HG03469 (cell line): ENCODE measurements around the gene ACHE.
"Not testable (repeated sequence)": the region's sequence is repeated elsewhere in the genome, so short reads cannot be mapped to it uniquely, and the experiment has no call there.

Experiments
- ATAC-seq: cut with Tn5 transposase; IDR thresholded peaks from one replicate; pipeline ENCODE4 v1.9.1; 2021; ENCODE audit warnings: mild to moderate bottlenecking, moderate library complexity, moderate number of reproducible peaks; ENCODE audit not compliant: unreplicated experiment

ACHE gene

DNA sequence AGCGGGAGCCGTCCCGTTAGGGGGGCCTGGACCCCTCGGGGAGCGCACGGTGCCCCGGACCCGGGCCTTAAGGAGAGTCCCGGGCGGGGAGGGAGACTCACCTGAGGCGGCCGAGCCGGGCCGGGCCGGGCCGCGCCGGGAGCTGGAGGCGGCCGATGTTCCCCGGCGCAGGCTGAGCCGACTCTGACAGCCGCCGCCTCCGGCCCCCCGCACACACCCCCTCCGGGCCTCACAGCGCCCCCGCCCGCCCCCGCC, at the start of gene ACHE:
ACHE (minus strand) TSS at position 188 of the 255 bp plus-strand sequence. CDS start 1,656 bp downstream, outside the sequence.
- ATAC-seq, result no peak

DNA sequence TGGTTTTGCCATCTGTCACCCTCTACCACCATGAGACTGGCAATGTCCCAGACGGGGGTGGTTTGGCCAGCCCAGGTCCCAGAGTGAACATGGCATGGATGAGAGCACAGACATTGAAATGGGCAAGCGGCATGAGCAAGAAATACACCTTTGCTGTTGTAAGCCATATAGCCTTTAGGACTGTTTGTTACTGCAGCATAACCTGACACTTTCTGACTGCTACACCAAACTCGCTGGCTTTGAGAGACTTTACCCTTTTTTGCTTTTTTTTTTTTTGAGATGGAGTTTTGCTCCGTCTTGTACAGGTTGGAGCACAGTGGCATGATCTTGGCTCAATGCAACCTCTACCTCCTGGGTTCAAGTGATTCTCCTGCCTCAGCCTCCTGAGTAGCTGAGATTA, 48.5 kb upstream of the ACHE start:
- no peak for ATAC-seq

DNA sequence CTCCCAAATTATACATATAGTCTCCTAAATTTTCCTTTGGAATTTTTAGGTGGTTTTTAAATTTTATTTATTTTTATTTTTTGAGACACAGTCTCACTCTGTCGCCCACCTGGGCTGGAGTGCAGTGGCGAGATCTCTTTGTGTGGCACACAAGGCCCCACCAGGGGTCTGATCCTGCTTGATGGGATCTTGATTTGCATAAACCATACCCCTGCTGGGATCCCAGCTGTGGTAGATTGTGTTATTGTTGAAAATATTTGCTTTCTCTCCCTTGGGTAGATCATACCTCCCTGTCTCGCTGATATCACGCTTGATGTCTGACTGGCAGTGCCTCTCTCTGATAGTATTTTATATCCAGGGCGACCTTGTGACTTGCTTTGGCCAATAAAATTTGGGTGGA, 48.0 kb upstream of the ACHE start:
- ATAC-seq, result no peak

DNA sequence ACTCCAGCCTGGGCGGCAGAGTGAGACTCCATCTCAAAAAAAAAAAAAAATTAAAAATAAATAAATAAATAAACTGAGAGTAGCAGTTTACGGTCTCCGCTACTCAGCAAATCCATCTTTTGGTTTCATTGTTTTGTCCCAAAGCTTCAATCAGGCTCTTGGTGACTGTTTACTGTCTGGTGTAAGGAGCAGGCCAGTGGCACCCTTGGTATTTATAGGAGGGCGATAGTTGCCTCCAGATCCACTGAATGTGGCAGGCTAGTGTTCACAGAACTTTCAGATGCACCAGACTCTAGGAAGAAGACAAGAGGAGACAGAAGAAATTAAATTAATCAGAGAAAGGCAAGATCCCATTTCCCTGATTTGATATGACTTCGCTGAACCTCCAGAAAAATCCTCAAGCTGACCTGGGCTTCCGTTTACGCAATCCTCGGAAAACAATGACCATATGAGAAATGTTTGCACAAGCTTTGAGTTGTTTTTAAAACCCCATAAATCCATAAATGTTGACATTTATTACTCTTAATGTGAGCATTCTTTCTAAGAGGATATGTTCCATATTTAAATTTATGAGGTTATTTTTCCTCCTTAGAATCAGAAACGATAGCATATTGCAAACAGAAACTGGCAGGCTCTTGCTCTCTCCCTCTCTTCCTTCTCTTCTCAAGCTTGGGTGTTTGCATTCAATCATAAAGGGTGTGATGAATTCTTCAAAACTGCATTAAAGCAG, 46.5 kb upstream of the ACHE start:
- ATAC-seq, result no peak

DNA sequence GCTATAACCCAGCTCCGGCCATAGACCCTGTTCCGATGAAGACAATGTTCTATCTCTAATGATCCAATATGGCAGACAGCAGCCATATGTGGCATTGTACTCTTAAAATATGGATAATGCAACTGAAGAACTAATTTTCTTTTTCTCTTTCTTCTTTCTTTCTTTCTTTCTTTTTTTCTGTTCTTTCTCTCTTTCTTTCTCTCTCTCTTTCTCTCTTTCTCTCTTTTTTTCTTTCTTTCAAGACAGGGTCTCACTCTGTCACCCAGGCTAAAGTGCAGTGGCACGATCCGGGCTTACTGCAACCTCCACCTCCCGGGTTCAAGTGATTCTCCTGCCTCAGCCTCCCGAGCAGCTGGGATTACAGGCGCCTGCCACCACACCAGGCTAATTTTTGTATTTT, 40.5 kb upstream of the ACHE start:
- not testable (repeated sequence) for ATAC-seq

DNA sequence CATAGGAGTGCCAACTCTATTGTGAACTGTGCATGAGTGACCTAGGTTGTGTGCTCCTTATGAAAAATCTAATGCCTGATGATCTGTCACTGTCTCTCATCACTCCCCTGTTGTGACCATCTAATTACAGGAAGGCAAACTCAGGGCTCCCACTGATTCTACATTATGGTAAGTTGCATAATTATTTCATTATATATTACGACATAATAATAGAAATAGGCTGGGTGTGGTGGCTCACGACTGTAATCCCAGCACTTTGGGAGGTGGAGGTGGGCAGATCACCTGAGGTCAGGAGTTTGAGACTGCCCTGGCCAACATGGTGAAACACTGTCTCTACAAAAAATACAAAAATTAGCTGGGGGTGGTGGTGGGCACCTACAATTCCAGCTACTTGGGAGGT, 39.7 kb upstream of the ACHE start:
- ATAC-seq, result not testable (repeated sequence)

DNA sequence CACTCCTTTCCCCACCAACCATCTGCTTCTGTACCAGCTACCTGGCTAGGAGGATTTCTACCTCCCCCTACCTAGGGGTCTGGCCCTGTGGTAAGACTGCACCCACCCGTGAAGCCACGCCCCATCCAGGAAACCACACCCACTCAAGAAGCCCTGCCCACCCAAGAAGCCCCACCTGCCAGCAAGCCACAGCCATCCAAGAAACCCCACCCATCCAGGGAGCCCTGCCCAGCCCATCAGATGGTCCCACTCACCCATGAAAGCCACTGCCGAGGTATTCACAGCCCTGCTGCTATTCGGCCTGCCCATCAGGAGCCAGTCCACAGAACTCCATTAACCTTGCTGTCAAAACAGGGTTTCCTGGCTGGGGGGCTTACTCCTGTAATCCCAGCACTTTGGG, 38.0 kb upstream of the ACHE start:
- ATAC-seq, result no peak

DNA sequence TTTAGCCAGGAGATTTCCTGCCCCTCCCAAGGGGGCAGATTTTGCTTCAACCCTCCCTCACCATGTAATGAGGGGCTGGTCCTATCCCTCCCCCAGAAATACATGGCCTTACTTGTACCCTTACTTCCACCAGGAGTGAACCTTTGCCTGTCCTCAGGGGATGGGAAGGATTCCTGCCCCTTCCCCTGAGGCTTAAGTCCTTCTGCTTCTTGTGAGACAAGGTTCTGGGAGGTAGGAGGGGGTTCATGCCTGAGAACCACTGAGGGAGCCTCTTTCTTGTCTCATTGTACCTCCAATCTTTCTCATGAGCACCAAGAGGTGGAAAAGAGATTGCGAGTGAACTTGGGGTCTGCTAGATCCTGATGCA, 34.1 kb upstream of the ACHE start:
- ATAC-seq, result no peak

DNA sequence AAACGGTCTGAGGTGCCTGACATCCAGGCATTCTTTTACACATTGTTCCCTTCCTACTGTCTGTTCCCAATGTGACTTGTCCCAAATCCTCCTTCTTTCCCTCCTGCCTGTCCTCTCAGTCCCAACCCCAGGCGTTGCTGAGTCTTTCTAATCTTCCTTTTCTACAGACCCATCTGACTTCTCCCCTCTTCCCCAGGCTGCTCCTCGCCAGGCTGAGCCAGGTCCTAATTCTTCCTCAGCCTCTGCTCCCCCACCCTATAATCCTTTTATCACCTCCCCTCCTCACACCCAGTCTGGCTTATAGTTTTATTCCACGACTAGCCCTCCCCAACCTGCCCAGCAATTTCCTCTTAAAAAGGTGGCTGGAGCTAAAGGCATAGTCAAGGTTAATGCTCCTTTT, 27.9 kb upstream of the ACHE start:
- ATAC-seq, result not testable (repeated sequence)

DNA sequence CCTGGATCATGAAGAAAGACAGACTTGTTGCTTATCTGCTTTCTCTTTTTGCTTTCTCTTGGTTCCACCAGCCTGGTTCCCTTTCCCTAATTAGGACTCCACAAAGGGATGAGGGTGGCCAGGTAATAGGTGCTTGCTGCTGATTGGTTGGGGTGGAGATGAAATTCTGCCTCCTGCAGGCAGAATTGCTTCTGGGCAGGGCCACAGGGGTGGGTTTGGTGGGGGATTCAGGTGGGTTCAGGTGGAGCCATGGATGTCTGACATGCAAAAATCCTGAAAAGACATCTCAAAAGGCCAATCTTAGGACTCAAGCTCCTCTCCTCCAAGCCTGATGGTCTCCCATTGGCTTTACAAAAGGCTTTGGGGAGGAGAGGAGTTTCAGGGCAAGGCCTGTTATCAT, 25.4 kb upstream of the ACHE start:
- ATAC-seq, result no peak

DNA sequence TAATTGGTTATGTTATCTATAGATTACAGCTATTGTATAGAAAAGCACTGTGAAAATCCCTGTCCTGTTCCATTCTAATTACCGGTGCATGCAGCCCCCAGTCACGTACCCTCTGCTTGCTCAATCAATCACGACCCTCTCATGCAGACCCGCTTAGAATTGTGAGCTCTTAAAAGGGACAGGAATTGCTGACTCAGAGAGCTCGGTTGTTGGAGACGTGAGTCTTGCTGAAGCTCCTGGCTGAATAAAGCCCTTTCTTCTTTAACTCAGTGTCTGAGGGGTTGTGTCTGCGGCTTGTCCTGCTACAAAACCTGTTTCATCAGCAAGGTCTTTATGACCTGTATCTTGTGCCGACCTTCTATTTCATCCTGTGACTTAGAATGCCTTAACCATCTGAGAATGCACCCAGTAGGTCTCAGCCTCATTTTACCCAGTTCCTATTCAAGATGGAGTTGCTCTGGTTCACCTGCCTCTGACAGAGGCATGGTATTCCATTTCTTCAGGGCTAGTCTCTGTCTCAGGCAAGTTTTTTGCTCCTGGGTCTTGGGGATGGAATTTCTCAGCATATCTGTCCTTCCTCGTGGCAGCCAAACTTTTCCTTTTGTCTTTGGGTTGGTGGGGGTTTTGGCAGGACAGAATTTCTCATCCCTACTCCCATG, 24.2 kb upstream of the ACHE start:
- not testable (repeated sequence) for ATAC-seq

DNA sequence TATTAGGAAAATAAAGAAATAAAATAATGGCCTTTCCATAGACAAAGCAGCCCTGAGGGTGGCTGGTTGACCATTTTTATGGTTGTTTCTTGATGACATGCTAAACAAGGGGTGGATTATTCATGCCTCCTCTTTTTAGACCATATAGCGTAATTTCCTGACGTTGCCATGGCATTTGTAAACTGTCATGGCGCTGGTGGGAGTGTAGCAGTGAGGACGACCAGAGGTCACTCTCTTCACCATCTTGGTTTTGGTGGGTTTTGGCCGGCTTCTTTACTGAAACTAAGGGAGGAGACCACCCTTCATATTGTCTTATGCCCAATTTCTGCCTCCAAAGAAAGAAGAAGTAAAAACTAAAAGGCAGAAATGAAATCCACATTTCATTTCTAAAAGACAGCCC, 23.6 kb upstream of the ACHE start:
- ATAC-seq, result not testable (repeated sequence)

DNA sequence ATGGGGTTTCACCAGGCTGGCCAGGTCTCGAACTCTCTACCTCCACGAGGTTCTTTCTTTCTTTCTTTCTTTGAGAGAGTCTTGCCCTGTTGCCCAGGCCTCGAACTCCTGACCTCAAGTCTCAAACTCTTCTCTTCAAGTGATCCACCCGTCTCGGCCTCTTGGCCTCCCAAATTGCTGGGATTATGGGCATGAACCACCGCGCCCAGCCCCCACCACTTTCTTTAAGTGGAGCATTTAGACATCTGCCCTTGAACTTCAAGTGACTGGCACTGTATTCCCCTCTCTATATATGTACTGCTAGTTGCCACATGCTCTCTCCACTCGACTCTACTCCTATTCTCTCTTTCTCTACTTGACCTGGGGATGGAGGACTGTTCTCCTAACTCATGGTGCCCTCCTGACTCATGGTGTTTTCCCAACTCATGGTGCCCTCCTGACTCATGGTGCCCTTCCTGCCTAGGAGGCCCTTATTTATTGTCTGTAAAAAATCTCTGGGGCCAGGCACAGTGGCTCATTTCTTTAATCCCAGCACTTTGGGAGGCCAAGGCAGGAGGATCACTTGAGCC, 19.3 kb upstream of the ACHE start:
- no peak for ATAC-seq

DNA sequence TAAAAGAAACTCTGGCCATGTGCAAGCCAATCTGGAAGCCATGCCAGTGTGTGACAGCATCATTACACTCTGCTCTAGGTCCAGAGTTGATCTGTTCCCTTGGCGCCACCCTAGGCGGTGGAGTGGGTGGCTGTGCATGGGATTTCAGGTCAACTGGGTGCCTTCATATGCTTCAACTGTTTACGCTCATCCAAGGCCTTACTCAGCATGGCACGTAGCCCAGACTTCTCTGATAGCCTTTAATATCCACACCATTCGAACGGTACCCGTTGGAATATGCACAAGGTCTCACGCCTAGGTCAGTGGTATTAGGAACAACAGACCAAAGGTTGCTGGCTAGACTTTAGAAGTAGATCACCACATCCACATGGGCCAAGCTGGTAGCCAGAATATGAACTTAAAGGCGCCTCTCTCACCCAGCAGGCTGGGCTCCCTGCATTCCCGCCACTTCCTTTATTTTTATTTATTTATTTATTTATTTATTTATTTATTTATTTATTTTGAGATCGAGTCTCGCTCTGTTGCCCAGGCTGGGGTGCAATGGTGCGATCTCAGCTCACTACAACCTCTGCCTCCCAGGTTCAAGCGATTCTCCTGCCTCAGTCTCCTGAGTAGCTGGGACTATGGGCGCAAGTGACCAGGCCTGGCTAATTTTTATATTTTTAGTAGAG, 18.7 kb upstream of the ACHE start:
- ATAC-seq, result no peak

DNA sequence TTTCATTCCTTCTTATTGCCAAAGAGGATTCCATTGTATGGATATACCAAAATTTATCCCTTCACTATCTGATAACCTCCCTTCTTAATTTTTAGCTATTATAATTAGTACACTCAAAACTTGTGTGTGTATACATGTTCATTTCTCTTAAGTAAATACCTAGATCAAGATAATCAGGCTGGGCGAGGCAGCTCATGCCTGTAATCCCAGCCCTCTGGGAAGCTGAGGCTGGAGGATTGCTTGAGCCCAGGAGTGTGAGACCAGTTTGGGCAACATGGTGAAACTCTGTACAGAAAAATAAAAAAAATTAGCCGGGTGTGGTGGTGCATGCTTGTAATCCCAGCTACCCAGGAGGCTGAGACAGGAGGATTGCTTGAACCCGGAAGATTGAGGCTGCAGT, 15.8 kb upstream of the ACHE start:
- no peak for ATAC-seq

DNA sequence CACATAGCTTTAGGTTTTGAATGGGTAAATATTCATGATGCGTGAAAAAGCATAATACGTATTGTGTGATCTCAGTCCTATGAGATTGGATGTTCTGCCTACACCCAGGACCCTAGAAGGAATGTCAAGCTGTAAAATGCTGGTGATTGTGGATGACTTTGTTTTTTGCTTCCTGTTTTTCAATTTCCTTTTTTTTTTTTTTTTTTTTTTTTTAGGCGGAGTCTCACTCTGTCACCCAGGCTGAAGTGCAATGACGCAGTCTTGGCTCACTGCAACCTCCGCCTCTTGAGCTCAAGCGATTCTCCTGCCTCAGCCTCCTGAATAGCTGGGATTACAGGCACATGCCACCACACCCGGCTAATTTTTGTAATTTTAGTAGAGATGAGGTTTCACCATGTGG, 14.8 kb upstream of the ACHE start:
- ATAC-seq, result not testable (repeated sequence)

DNA sequence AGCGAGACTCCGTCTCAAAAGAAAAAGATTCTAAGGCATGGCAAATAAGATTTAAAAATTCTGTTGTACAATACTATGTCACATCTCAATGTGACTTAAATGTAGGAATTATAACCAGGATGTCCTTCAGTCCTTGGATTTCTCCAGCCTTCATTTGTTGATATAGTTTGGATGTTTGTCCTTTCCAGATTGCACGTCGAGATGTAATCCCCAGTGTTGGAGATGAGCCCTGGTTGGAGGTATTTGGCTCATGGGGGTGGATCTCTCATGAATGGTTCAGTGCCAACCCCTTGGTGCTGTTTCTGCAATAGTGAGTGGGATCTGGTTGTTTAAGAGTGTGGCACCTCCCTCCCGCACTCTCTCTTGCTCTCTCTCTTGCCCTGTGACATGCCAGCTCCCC, 12.8 kb upstream of the ACHE start:
- no peak for ATAC-seq

DNA sequence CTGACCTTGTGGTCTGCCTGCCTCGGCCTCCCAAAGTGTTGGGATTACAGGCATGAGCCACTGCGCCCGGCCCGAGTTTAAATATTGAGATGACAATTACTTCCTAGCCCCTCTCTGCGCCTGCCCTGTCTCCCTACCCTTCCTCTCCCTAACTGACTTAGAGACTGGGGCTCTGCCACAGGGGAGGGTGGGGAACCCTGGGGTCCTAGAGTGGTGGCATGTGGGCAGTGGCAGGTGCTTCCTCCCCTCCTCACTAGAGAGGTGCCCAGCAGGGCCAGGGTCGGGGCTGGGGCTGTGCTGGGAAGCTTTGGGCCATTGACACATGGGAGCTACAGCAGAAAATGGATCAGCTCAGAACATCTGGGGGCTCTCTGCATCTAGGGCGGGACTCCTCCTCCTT, 7.0 kb upstream of the ACHE start:
- ATAC-seq, result no peak

DNA sequence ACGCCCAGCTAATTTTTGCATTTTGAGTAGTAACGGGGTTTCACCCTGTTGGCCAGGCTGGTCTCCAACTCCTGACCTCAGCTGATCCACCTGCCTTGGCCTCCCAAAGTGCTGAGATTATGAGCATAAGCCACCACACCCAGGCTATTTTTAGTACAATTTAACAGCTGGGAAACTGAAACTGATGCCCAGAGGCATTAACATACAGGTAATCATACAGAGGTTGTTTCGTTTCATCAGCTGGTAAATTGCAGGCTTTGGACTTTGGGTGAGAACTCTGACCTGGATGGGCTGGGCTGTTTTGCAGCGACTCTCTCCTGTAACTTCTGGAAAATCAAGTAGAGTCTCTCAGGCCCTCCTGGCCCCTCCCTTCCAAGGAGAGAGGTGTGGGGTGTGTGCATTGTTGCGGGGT, 6.2 kb upstream of the ACHE start:
- ATAC-seq, result no peak

DNA sequence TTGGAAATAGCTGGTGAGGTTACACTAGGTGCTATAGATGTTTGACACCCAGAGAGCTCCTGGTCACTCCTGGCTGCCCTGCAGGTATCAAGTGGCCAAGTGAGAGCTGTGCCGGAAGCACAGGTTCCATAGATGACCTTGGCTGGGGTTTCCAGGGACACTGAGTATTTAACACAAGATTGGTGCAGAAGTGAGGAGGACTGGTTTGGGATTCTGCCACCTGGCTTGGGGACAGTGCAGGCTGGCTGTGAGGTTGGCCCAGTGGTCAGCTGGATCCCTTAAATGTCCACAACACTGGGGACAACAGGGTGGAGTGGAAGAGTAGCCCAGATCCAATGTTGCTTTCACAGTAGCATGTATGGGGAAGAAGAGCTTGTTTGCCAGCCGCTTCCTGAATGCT, 5.3 kb upstream of the ACHE start:
- ATAC-seq, result no peak

DNA sequence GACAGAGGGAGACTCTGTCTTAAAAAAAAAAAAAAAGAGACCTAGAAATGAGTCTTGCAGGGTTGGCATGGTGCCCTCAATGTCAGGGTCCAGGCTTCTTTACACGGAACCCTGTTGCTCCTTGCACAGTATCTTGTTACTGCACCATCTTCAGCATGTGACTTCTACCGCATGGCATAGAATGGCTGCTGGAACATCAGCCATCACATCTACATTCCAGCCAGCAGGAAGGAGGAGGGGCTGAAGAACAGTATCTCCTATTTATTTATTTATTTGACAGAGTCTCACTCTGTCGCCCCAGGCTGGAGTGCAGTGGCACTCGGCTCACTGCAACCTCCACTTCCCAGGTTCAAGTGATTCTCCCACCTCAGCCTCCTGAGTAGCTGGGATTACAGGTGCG, 3.7 kb upstream of the ACHE start:
- ATAC-seq, result no peak

DNA sequence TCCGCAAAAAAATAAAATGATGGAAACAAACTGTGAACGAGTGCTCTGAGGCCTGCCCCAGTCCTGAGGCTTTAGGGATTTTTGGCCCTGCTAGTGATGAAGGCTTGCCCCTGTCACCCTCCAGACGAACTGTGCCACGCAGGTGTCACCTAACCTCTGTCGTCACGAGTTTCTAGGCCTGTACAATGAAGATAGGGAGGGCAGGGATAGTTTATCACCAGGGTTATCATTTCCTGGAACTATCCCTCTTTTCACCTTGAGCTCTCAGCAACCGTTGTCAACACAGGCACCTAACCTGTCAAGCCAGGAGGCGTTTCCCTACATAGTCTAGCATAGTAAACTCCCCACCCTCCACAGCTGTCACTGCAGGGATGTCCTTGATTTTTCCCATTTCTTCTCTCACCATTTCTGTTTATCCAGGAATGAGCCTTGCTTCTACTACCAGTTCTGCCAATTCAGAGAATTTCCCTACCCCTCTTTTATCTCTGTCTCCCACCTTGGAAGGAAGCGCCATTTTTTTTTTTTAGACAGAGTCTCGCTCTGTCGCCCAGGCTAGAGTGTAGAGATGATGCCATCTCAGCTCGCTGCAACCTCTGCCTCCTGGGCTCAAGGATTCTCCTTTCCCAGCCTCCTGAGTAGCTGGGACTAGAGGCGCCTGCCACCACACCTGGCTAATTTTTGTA, 2.2 kb upstream of the ACHE start:
- no peak for ATAC-seq
